B cell (primary cell): ENCODE results near the gene PLEKHN1. TPM values are rescaled to one million over a fixed set of nuclear protein-coding genes. Genes with fewer than 3 reads are reported as not detected.

Source experiments
- ATAC-seq: fragments of 200-7000 bp; cut with Tn5 transposase; one replicate; pipeline ENCODE4 v1.10.0; 2021; ENCODE audit warnings: low read depth, mild to moderate bottlenecking, moderate number of reproducible peaks, moderate library complexity
- CTCF ChIA-PET: fragments of 350-600 bp; sonication (Branson Sonifier 250); formaldehyde crosslinking; loops from one replicate; lab custom pipeline; 2021; ENCODE audit warnings: antibody characterized with exemption, inconsistent platforms; lab: Charles Lee
- POLR2A ChIA-PET: fragments of 350-600 bp; sonication (Branson Sonifier 250); formaldehyde crosslinking; loops from one replicate; lab custom pipeline; 2021; ENCODE audit warnings: antibody characterized with exemption; lab: Charles Lee
- DNase-seq: peaks from one replicate; pipeline ENCODE4 v3.0.0; 2013
- H2AFZ ChIP-seq: 2 replicates; pipeline ENCODE4 v1.6.1; 2012; ENCODE audit warnings: mild to moderate bottlenecking, low read depth, low read length; ENCODE audit not compliant: insufficient read depth, poor library complexity, severe bottlenecking
- H3K27ac ChIP-seq, 2 donors: 1 replicate in 1 of 2; 2 replicates in 1 of 2; pipeline ENCODE4 v1.5.1; 2012 to 2013; ENCODE audit warnings: low read length in 2 of 2, mild to moderate bottlenecking in 2 of 2, moderate library complexity in 1 of 2
- H3K27me3 ChIP-seq, 4 experiments: fragments of 200-600 bp in 1 of 4; sonication (generic) in 1 of 4; replicated peaks in 1 of 4; 1 replicate in 2 of 4; 2 replicates in 2 of 4; pipeline versions ENCODE4 v1.6.1 to v1.7.0; 2013 to 2016; ENCODE audit warnings: low read length in 3 of 4, mild to moderate bottlenecking in 2 of 4, mixed read lengths in 1 of 4, moderate library complexity in 1 of 4; ENCODE audit not compliant: insufficient read depth in 4 of 4, control insufficient read depth in 3 of 4; ENCODE audit errors: control extremely low read depth in 1 of 4
- H3K36me3 ChIP-seq, 2 experiments: replicated peaks in 1 of 2; 1 replicate in 1 of 2; 2 replicates in 1 of 2; pipeline versions ENCODE4 v1.6.1 to v1.7.1; 2013; ENCODE audit warnings: low read length in 1 of 2; ENCODE audit not compliant: insufficient read depth in 2 of 2, control insufficient read depth in 1 of 2; ENCODE audit errors: control extremely low read depth in 1 of 2, extremely low read depth in 1 of 2
- H3K4me1 ChIP-seq, 2 donors: fragments of 200-600 bp in 1 of 2; sonication (generic) in 1 of 2; 1 replicate in 1 of 2; 2 replicates in 1 of 2; pipeline versions ENCODE4 v1.5.1 to v1.6.1; 2013 to 2017; ENCODE audit warnings: low read length in 2 of 2; ENCODE audit not compliant: control insufficient read depth in 2 of 2, insufficient read depth in 2 of 2
- H3K4me2 ChIP-seq: replicated peaks from 2 replicates; pipeline ENCODE3; 2012; ENCODE audit warnings: mild to moderate bottlenecking, low read depth, low read length; ENCODE audit not compliant: poor library complexity, severe bottlenecking
- H3K4me3 ChIP-seq, 5 experiments: fragments of 200-600 bp in 1 of 5; sonication (generic) in 1 of 5; 1 replicate in 3 of 5; 2 replicates in 2 of 5; pipeline versions ENCODE4 v1.5.1 to v1.7.0; 2011 to 2016; ENCODE audit warnings: low read length in 4 of 5, mild to moderate bottlenecking in 4 of 5, low read depth in 2 of 5, control low read depth in 1 of 5, moderate library complexity in 1 of 5; ENCODE audit not compliant: insufficient read depth in 1 of 5; ENCODE audit errors: control extremely low read depth in 1 of 5, extremely low read depth in 1 of 5
- H3K79me2 ChIP-seq: fragments of 200-600 bp; sonication (generic); one replicate; pipeline ENCODE4 v1.6.0; 2016; ENCODE audit warnings: low read length; ENCODE audit not compliant: control insufficient read depth, insufficient read depth
- H3K9ac ChIP-seq: fragments of 200-600 bp; sonication (generic); 2 replicates; pipeline ENCODE4 v1.6.1; 2017; ENCODE audit warnings: mild to moderate bottlenecking, low read length, moderate library complexity
- H3K9me3 ChIP-seq, 3 donors: one replicate each; pipeline versions ENCODE4 v1.6.1 to v1.7.1; 2013; ENCODE audit warnings: low read length in 2 of 3; ENCODE audit not compliant: control insufficient read depth in 2 of 3, insufficient read depth in 1 of 3; ENCODE audit errors: control extremely low read depth in 1 of 3
- H4K20me1 ChIP-seq: 2 replicates; pipeline ENCODE4 v1.6.0; 2012; ENCODE audit warnings: mild to moderate bottlenecking, low read length; ENCODE audit not compliant: insufficient read depth, control insufficient read depth, poor library complexity, severe bottlenecking
- H3K27ac Mint-ChIP-seq: one replicate; pipeline ENCODE4 v1.8.0; 2021; ENCODE audit warnings: mixed read lengths
- H3K27me3 Mint-ChIP-seq: one replicate; pipeline ENCODE4 v1.8.0; 2021; ENCODE audit warnings: mixed read lengths
- H3K4me1 Mint-ChIP-seq: one replicate; pipeline ENCODE4 v1.8.0; 2021; ENCODE audit warnings: mixed read lengths
- H3K4me3 Mint-ChIP-seq: one replicate; pipeline ENCODE4 v1.8.0; 2021; ENCODE audit warnings: mixed read lengths
- H3K9me3 Mint-ChIP-seq: one replicate; pipeline ENCODE4 v1.8.0; 2022; ENCODE audit warnings: mixed read lengths; ENCODE audit not compliant: insufficient read depth
- CTCF ChIP-seq: fragments of 200-600 bp; IDR thresholded peaks from one replicate; pipeline ENCODE4 v1.8.0; 2022; ENCODE audit warnings: antibody characterized with exemption, mild to moderate bottlenecking
- EZH2 ChIP-seq: IDR thresholded peaks from 2 replicates; pipeline ENCODE4 v1.6.1; 2012; ENCODE audit warnings: borderline replicate concordance, low read depth, mild to moderate bottlenecking, moderate library complexity, low read length; ENCODE audit not compliant: insufficient read depth, poor library complexity, severe bottlenecking
- WGBS: methylation state at CpG from one replicate; pipeline ENCODE4 v1.1.5; 2013; ENCODE audit warnings: missing lambda C conversion rate; ENCODE audit not compliant: insufficient coverage; 5-methylcytosine and 5-hydroxymethylcytosine counted together
- intact Hi-C: fragments of 100-400 bp; cut with micrococcal nuclease; formaldehyde crosslinking; loops from one replicate; pipeline ENCODE4 v1.10.0; 2022
- polyA plus RNA-seq: library from polyadenylated mRNA; depleted of rRNA; stranded (reverse); fragments of >200 nt; gene quantifications from 2 replicates; pipeline ENCODE4 v1.2.3, GENCODE V29; 2012
- total RNA-seq, 2 donors: library from RNA; stranded (reverse); fragments of 120-200 nt in 1 of 2; gene quantifications; 1 replicate in 1 of 2; 2 replicates in 1 of 2; pipeline versions ENCODE4 v1.2.3 to v1.2.4, GENCODE V29; 2013 to 2022

The PLEKHN1 gene
- total and polyA plus RNA-seq, 2 donors (not counting 1 experiment from before 2014, with no cell fraction given) = 0.36 to 1.1 TPM

GRCh38 chr1:958823-959730 lies 7.2 kb upstream of the PLEKHN1 start, which contains the start of gene NOC2L:
Gene NOC2L (minus strand): TSS chr1:959256. CDS start chr1:959240, 16 bp downstream.
- Mint-ChIP-seq H3K4me3 (peak within 1 kb of the TSS; percentile 88), H3K9me3 (no peaks in the 10 kb centered on the region), H3K27ac (peak within 1 kb of the TSS; percentile 78), H3K27me3 (no peaks in the 10 kb centered on the region), H3K4me1 (peaks cover 16% of the 10 kb centered on the region)
- Histone ChIP-seq H3K9ac (peak within 1 kb of the TSS; percentile 98), H3K9me3 (no peaks in the 10 kb centered on the region), H3K36me3 (peaks cover 0 to 31% of the 10 kb centered on the region in 2 experiments), H3K27ac (peak within 1 kb of the TSS in 1 of 2 donors; percentile 78), H2AFZ (peak within 1 kb of the TSS; percentile 98), H3K4me3 (peak within 1 kb of the TSS; percentile 80 to 95 (median 92)), H3K4me2 (peak within 1 kb of the TSS; percentile 83), H3K4me1 (peaks cover 24 to 42% of the 10 kb centered on the region in 2 donors), H4K20me1 (peaks cover 50% of the 10 kb centered on the region), H3K79me2 (peaks cover 23% of the 10 kb centered on the region), H3K27me3 (no peaks in the 10 kb centered on the region)
- 9% methylated on average over 91 of the region's 101 CpGs for WGBS
- peak; percentile 90 for ATAC-seq
- ChIA-PET POLR2A (interaction anchor here (0.7 to 1.4 kb wide), 3 partner anchors 17 to 314 kb away, joined by 4 to 6 read pairs (median 5); partner anchors contain the start of gene UBE2J2), CTCF (interaction anchor here (1.2 kb wide), 2 partner anchors 54 to 89 kb away, joined by 4 to 5 read pairs; no protein-coding TSS in a partner anchor)
- peak; percentile 95 for DNase-seq
- no peak for TF ChIP-seq EZH2
- TF ChIP-seq CTCF = no peak
- intact Hi-C loops = no loop called here
